RWPE2 (cell line): ENCODE data around the gene CCDC51.

Experiments
- ATAC-seq: fragments of 200-7000 bp; cut with Tn5 transposase; 3 replicates; pipeline ENCODE4 v1.9.1; 2021; ENCODE audit warnings: low read depth
- DNase-seq: peaks from one replicate; pipeline ENCODE4 v3.0.0-alpha.2; 2020; ENCODE audit warnings: low spot score
- H3K27ac ChIP-seq: fragments of 450-650 bp; 2 replicates; pipeline ENCODE4 v1.5.1; 2017; ENCODE audit warnings: mild to moderate bottlenecking; ENCODE audit not compliant: poor library complexity, severe bottlenecking
- H3K27me3 ChIP-seq: fragments of 250-450 bp; sonication (Bioruptor Pico); 2 replicates; pipeline ENCODE4 v1.5.1; 2021; ENCODE audit warnings: mild to moderate bottlenecking, moderate library complexity; ENCODE audit not compliant: insufficient read depth, poor library complexity, severe bottlenecking
- H3K36me3 ChIP-seq: fragments of 250-450 bp; sonication (Bioruptor Pico); 2 replicates; pipeline ENCODE4 v1.5.1; 2020; ENCODE audit warnings: low read depth, mild to moderate bottlenecking, moderate library complexity
- H3K4me1 ChIP-seq: fragments of 250-450 bp; sonication (Bioruptor Pico); 2 replicates; pipeline ENCODE4 v1.5.1; 2021; ENCODE audit warnings: mild to moderate bottlenecking, moderate library complexity; ENCODE audit not compliant: insufficient read depth, poor library complexity, severe bottlenecking
- H3K4me3 ChIP-seq: fragments of 250-450 bp; sonication (Bioruptor Pico); 2 replicates; pipeline ENCODE4 v1.5.1; 2021; ENCODE audit warnings: mild to moderate bottlenecking, moderate library complexity; ENCODE audit not compliant: severe bottlenecking
- H3K9me3 ChIP-seq: fragments of 250-450 bp; sonication (Bioruptor Pico); 2 replicates; pipeline ENCODE4 v1.5.1; 2021; ENCODE audit warnings: mild to moderate bottlenecking, moderate library complexity; ENCODE audit not compliant: severe bottlenecking
- CTCF ChIP-seq: fragments of 450-650 bp; IDR thresholded peaks from one replicate; pipeline ENCODE4 v1.5.1; 2017; ENCODE audit warnings: mild to moderate bottlenecking, moderate library complexity; ENCODE audit not compliant: poor library complexity, severe bottlenecking

The CCDC51 gene

GRCh38 chr3:48468329-48468731 lies 28.4 kb upstream of the CCDC51 start:
- peaks cover 18% of the 10 kb centered on the region for H3K4me1 ChIP-seq

GRCh38 chr3:48467473-48468267 lies 27.8 kb upstream of the CCDC51 start:
- Histone ChIP-seq H3K36me3 (peaks cover 29% of the 10 kb centered on the region), H3K27ac (peak overlapping the region; percentile 92), H3K27me3 (no peaks in the 10 kb centered on the region), H3K9me3 (no peaks in the 10 kb centered on the region), H3K4me1 (peaks cover 16% of the 10 kb centered on the region), H3K4me3 (no peak overlapping the region)
- no peak for TF ChIP-seq CTCF
- DNase-seq = no peak
- ATAC-seq = no peak

More at GRCh38 chr3:48468329-48468731, 28.4 kb upstream of the CCDC51 start:
- Histone ChIP-seq H3K4me3 (no peak overlapping the region), H3K27me3 (no peaks in the 10 kb centered on the region), H3K9me3 (no peaks in the 10 kb centered on the region), H3K36me3 (peaks cover 29% of the 10 kb centered on the region), H3K27ac (peak overlapping the region; percentile 92)
- ATAC-seq (no peak), DNase-seq (no peak)
- TF ChIP-seq CTCF = no peak

- peaks cover 16% of the 10 kb centered on the region for H3K4me1 ChIP-seq
- ATAC-seq = no peak
- peaks cover 29% of the 10 kb centered on the region for H3K36me3 ChIP-seq
- H3K27me3 ChIP-seq = no peaks in the 10 kb centered on the region
- H3K4me3 ChIP-seq = peak overlapping the region; percentile 40
- DNase-seq = no peak
- H3K27ac ChIP-seq = peak overlapping the region; percentile 92
- TF ChIP-seq CTCF = no peak
- H3K9me3 ChIP-seq = no peaks in the 10 kb centered on the region
Measured at GRCh38 chr3:48467110-48467454, 27.2 kb upstream of the CCDC51 start.

GRCh38 chr3:48466386-48467109 lies 26.6 kb upstream of the CCDC51 start:
- ATAC-seq = peak; percentile 17
- Histone ChIP-seq H3K4me1 (peaks cover 11% of the 10 kb centered on the region), H3K4me3 (peak overlapping the region; percentile 40), H3K9me3 (no peaks in the 10 kb centered on the region), H3K36me3 (peaks cover 29% of the 10 kb centered on the region), H3K27me3 (no peaks in the 10 kb centered on the region), H3K27ac (peak overlapping the region; percentile 92)
- TF ChIP-seq CTCF = no peak
- no peak for DNase-seq
